ENCODE measurements around the gene FBLN1.
A peak's percentile ranks its signal among the peaks of the same experiment; 100 is the strongest.

Gene FBLN1

DNA sequence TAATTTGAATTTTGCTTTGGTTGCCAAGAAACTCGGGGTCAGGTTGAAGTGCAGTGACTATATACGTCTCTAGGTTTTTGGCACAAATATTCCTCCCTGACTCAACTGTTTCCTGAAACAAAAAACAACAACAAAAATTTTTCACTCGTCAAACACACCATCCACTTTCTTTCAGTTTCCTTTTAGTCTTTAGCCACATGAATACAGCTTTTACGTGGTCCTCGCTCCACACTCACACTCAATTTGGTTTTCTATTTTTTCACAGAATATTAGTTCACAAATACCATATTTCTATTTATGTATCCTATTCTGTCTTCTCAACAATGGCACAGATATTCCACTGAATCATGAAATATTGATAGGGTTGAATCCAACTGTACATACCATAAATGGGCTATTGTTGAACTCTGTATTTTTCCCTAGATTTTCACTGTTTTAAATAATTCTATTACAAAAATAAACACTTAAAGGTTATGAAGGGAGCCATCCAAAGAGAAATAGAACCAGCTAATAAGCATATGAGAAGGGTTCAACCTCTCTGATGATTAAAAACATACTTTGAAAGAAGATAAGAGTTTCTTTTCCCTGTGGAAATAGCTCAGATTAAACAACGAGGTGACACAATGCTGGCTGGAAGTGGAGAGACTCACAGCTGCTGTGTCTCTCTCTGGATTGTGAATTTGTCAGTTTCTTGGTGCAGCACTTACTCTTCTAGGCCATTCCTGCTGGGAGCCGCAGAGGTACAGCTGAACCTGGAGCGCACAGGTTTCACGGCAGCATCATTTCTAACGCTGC lies 5.1 kb upstream of the FBLN1 start:
- TF ChIP-seq, protein P1, sequence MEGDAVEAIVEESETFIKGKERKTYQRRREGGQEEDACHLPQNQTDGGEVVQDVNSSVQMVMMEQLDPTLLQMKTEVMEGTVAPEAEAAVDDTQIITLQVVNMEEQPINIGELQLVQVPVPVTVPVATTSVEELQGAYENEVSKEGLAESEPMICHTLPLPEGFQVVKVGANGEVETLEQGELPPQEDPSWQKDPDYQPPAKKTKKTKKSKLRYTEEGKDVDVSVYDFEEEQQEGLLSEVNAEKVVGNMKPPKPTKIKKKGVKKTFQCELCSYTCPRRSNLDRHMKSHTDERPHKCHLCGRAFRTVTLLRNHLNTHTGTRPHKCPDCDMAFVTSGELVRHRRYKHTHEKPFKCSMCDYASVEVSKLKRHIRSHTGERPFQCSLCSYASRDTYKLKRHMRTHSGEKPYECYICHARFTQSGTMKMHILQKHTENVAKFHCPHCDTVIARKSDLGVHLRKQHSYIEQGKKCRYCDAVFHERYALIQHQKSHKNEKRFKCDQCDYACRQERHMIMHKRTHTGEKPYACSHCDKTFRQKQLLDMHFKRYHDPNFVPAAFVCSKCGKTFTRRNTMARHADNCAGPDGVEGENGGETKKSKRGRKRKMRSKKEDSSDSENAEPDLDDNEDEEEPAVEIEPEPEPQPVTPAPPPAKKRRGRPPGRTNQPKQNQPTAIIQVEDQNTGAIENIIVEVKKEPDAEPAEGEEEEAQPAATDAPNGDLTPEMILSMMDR (conservative IDR thresholded peaks at IDR 0.05) = no peak
- H3K27ac ChIP-seq = no peak overlapping the region

DNA sequence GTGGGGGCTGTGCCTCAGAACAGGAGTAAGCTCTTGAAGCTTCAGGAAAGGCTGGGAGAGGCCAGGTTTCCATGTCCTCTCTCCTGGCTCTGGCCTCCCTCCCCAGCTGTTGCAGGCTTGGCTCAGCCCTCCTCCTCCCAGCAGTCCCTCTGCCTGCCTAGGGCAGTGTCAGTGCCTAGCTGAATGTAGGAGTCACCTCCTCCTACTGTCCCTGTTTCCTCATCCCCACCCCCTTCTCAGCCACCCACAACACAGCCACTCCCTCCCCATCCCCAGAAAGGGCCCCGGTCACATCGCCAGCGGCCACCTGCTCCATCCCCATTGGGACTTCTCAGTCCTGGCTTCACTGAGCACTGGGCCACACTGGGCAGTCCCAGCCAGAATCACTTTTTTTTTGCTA lies 2.9 kb upstream of the FBLN1 start:
- no peak overlapping the region for H3K27ac ChIP-seq
- TF ChIP-seq, protein P1 (conservative IDR thresholded peaks at IDR 0.05) = no peak

DNA sequence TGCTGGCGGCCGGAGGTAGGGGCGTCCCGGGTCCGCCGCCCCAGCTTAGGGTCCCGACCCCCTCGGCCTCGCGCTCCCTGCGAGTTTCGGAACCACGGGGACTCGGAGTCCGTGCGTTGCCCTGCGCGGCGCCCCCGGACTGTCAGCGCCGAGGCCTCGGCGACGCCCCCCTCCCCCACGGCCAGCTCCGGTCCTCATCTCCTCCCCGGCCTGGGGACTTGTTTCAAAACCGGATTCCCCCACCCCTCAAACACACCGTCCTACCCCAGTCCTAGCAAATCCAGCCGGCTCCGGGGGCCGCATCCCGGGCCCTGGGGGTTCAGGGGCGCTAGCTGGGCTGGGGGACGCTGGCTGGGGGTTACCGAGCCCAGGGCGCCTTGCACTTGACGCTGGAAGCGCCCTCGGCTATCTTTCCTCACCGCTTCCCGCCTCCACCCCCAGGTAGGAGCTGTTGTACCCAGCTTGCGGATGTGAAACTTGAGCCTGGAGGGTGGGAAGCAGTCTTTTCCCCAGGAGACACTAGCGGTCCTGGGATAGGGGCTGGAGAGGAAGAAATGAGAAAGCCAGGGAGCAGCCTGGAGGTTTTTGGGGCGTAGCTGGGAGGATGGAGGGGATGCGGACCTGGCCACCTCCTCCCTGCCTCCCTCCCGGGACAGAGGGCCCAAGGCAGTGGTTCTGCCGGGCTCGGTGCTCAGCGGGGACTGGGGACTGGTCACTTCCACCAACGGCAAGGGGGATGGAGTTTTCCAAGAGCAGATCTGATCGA lies 550 bp downstream of the FBLN1 start:
- TF ChIP-seq, protein P1 (conservative IDR thresholded peaks at IDR 0.05) = no peak
- peak overlapping the region; percentile 40; the same call in 1 of the 2 replicates for H3K27ac ChIP-seq

DNA sequence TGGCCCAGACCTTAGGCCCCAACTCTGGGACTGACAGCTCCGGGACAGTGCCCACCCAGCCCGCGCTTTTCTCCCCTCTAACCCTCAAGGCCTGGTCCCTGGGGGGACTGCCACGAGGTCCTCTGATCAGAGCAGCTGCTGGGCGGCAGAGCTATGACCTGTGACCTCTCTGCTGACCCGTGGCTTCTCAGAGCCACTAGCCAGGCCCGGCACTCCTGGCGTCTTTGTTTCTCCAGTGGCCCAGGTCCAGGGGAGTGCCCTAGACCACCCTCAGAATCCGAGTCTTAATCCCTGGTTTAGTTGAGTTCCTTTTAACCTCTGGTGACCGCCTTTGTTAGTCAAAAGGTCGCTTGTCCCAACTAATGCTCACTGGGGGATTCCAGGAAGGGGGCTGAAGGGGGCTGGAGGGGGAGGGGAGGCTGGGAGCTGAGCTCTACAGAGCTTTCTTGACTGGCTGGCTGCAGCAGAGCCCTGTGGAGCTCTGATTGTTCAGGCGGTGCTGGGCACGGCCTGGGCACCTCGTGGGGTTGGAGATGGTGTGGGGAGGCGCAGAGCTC lies 1.2 kb downstream of the FBLN1 start:
- TF ChIP-seq, protein P1 (conservative IDR thresholded peaks at IDR 0.05) = no peak
- no peak overlapping the region for H3K27ac ChIP-seq

DNA sequence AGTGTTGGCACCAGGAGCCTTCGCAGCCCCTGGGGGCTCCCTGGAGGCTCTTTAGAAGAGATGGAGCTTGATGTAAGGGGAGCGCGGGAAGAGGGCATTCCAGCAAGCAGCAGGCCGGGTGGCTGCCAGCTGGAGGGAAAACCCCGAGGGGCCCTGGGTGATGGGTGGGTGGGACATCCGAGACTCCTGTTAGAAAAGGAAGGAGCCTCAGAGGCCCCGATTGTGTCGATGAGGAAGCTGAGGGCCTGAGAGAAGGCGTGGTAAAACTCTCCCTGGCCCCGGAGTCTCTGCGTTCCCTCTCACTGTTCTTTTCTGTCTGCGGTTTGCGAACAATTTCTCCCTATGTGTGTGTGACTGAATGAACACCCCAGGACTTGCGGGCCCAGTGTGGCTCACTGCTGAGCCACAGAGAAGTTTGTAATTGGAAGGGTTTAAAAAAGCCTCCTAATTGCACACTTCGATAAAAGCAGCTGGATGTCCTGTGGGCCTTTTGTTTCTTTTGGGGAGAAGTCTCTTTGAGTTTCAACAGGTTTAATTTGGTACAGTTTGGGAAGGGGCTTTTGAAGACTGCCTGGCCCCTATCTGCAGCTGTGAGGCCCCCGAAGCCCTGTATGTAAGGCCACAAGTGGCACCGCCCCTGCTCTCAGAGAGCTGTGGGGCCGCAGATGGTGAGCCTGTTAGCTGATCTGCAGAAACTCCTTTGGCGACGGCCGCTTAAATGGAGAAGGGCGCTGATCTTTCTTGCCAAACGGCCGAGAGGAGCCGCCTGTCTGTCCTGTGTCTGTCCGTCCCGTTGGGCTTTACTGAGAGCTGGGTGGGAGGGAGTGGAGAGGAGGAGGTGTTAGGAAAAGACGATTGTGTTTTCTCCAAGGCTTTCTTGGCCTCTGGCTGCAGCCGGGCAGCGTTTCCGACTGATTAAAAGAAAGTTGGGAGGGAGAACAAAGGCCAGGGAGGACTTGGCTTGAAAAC lies 2.0 kb downstream of the FBLN1 start:
- H3K27ac ChIP-seq = no peak overlapping the region
- TF ChIP-seq, protein P1 (conservative IDR thresholded peaks at IDR 0.05) = no peak

DNA sequence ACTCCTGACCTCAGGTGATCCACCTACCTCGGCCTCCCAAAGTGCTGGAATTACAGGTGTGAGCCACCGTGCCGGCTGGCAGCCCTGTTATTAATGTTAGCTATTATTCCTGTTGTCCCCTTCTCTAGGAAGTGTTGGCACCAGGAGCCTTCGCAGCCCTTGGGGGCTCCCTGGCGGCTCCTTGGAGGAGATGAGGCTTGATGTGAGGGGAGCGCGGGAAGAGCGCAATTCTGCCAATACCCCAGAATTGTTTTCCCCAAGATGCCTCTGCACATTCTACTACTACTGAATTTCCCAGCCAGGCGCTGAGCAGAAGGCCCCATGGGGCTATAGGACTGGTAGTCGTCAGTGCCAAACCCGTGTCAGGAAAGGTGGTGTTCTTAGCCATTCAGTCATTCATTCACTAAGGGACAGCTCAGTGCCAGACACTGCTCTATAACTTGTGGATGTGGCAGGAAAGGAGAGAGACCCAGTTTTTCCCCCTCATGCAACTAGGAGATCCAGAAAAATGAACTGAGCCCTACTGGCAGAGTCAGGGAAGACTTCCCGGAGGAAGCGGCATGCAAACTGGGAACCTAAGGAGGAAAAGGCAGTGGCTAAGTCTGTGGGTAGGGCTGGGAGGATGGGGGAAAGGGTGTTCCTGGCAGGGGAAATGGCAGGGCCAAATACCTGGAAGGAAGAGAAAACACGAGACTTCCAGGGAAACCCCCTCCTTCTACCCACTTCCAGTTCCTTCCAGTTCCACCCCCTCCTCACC lies 3.5 kb downstream of the FBLN1 start:
- no peak overlapping the region for H3K27ac ChIP-seq
- TF ChIP-seq, protein P1 (conservative IDR thresholded peaks at IDR 0.05) = no peak
